ENCODE measurements around the gene SLAMF7. TPM values are rescaled to one million over a fixed set of nuclear protein-coding genes. Genes with fewer than 3 reads are reported as not detected.

SLAMF7 gene
- total RNA-seq, 1 donor from 2014 or later, result not detected

DNA sequence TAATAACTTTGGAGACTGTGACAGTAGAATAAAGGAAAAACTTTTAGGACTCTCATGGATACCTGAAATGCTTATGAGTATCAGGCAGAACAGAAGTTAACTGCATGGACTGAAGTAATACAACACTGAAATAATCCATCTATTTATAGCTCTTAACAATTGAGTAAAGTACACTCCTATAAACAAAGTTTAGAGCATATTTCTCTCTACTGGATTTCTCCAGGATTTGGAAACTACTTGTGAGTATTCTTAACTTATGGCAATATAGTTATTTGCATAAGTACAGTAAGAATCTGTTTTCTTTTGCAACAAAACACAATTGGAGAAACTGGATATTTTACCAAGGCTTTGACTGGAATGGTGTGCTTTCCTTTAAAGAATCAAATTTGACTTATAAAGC lies 17.6 kb upstream of the SLAMF7 start:
- peaks cover 3% of the 10 kb centered on the region for H3K27me3 Mint-ChIP-seq
- no peak for DNase-seq (ENCODE audit: low spot score, unreplicated experiment)
- H3K36me3 Mint-ChIP-seq (ENCODE audit: insufficient read depth), result no peaks in the 10 kb centered on the region
- H3K9me3 Mint-ChIP-seq (ENCODE audit: low read depth), result peaks cover 3% of the 10 kb centered on the region
- H3K4me3 Mint-ChIP-seq (ENCODE audit: low read depth), result no peak overlapping the region
- H3K27ac Mint-ChIP-seq, result no peak overlapping the region
- H3K4me1 Mint-ChIP-seq (ENCODE audit: low read depth), result no peaks in the 10 kb centered on the region
- TF ChIP-seq, protein P1, sequence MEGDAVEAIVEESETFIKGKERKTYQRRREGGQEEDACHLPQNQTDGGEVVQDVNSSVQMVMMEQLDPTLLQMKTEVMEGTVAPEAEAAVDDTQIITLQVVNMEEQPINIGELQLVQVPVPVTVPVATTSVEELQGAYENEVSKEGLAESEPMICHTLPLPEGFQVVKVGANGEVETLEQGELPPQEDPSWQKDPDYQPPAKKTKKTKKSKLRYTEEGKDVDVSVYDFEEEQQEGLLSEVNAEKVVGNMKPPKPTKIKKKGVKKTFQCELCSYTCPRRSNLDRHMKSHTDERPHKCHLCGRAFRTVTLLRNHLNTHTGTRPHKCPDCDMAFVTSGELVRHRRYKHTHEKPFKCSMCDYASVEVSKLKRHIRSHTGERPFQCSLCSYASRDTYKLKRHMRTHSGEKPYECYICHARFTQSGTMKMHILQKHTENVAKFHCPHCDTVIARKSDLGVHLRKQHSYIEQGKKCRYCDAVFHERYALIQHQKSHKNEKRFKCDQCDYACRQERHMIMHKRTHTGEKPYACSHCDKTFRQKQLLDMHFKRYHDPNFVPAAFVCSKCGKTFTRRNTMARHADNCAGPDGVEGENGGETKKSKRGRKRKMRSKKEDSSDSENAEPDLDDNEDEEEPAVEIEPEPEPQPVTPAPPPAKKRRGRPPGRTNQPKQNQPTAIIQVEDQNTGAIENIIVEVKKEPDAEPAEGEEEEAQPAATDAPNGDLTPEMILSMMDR (IDR thresholded peaks at IDR 0.05; ENCODE audit: unreplicated experiment), result no peak

GRCh38 chr1:160722726-160723125 lies 16.3 kb upstream of the SLAMF7 start:
- H3K4me3 Mint-ChIP-seq (ENCODE audit: low read depth), result no peak overlapping the region
- H3K4me1 Mint-ChIP-seq (ENCODE audit: low read depth), result no peaks in the 10 kb centered on the region
- H3K36me3 Mint-ChIP-seq (ENCODE audit: insufficient read depth), result no peaks in the 10 kb centered on the region
- no peak for DNase-seq (ENCODE audit: low spot score, unreplicated experiment)
- TF ChIP-seq, protein P1 (IDR thresholded peaks at IDR 0.05; ENCODE audit: unreplicated experiment), result no peak
- no peak overlapping the region for H3K27ac Mint-ChIP-seq
- H3K9me3 Mint-ChIP-seq (ENCODE audit: low read depth), result peaks cover 3% of the 10 kb centered on the region
- H3K27me3 Mint-ChIP-seq, result peaks cover under 1% of the 10 kb centered on the region

DNA sequence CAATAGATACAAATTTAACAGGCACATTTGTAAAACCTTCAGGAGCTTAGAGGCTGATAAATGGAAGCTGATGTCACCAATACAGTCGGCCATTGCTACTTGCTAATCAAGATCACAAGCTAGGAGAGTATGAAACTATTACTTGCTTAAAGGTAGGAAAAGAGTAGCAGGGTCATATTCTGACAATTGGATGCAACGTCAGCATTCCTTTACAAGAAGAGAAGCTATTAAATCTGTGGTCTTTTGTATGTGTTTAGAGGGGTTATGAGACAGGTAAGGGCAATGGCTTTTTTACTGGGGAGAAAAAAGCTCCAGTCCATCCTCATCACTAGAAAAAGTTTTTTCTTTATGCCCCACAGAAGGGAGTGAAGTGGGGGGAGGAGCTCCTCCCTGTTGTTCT lies 15.7 kb upstream of the SLAMF7 start:
- TF ChIP-seq, protein P1 (IDR thresholded peaks at IDR 0.05; ENCODE audit: unreplicated experiment), result no peak
- Mint-ChIP-seq H3K4me3 (ENCODE audit: low read depth) (no peak overlapping the region), H3K9me3 (ENCODE audit: low read depth) (peaks cover 3% of the 10 kb centered on the region), H3K27me3 (no peaks in the 10 kb centered on the region), H3K36me3 (ENCODE audit: insufficient read depth) (no peaks in the 10 kb centered on the region), H3K27ac (no peak overlapping the region), H3K4me1 (ENCODE audit: low read depth) (no peaks in the 10 kb centered on the region)
- no peak for DNase-seq (ENCODE audit: low spot score, unreplicated experiment)

DNA sequence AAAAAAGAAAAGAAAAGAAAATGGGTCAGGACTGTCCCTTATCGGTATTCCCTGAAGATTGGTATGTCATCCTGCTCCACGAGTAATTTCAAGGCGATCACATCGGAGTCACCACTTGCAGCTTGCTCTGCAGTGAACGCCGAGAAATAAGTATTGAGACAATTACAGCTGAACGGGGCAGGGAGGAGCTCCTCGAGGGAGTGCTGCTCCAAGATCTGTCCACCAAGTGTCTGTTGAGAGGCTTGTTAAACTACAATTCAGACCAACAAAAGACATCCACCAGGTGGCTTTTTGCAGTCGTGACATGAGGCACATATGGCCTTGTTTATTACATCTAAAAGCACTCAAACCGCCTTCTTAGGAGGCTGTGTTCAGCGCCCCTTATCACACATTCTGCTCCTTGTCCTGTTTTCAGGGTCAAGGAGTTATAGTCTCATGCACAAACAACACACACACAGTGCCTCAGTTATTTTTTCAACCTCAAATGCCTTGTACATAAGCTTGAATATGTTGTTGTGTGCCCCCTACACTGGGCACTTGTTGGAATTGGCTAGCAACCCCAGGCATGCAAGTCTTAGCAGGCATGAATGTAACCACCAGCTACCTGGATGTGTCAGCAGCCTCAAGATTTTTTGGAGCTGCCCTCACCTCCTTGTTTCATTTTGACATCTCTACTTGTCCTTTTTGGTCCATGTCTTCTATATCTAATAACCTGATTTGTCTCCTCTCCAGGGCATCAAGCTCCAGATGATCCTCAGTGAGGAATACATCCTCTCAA lies 14.4 kb upstream of the SLAMF7 start:
- Mint-ChIP-seq H3K4me3 (ENCODE audit: low read depth) (no peak overlapping the region), H3K4me1 (ENCODE audit: low read depth) (no peaks in the 10 kb centered on the region), H3K36me3 (ENCODE audit: insufficient read depth) (no peaks in the 10 kb centered on the region), H3K27me3 (no peaks in the 10 kb centered on the region), H3K9me3 (ENCODE audit: low read depth) (peaks cover 3% of the 10 kb centered on the region), H3K27ac (no peak overlapping the region)
- DNase-seq (ENCODE audit: low spot score, unreplicated experiment), result no peak
- TF ChIP-seq, protein P1 (IDR thresholded peaks at IDR 0.05; ENCODE audit: unreplicated experiment), result no peak

- no peak overlapping the region for H3K27ac Mint-ChIP-seq
- no peak overlapping the region for H3K4me3 Mint-ChIP-seq (ENCODE audit: low read depth)
- H3K36me3 Mint-ChIP-seq (ENCODE audit: insufficient read depth), result no peaks in the 10 kb centered on the region
- no peaks in the 10 kb centered on the region for H3K4me1 Mint-ChIP-seq (ENCODE audit: low read depth)
- peaks cover 3% of the 10 kb centered on the region for H3K9me3 Mint-ChIP-seq (ENCODE audit: low read depth)
- H3K27me3 Mint-ChIP-seq, result no peaks in the 10 kb centered on the region
- DNase-seq (ENCODE audit: low spot score, unreplicated experiment), result no peak
- TF ChIP-seq, protein P1 (IDR thresholded peaks at IDR 0.05; ENCODE audit: unreplicated experiment), result no peak
Measured at GRCh38 chr1:160726114-160726497, 12.9 kb upstream of the SLAMF7 start.
